ENCODE measurements around the gene APLF. TPM values are rescaled to one million over a fixed set of nuclear protein-coding genes. Genes with fewer than 3 reads are reported as not detected.

APLF gene
- total RNA-seq, 4 donors from 2014 or later = 2.9 to 28.5 (median 8.1) TPM

DNA sequence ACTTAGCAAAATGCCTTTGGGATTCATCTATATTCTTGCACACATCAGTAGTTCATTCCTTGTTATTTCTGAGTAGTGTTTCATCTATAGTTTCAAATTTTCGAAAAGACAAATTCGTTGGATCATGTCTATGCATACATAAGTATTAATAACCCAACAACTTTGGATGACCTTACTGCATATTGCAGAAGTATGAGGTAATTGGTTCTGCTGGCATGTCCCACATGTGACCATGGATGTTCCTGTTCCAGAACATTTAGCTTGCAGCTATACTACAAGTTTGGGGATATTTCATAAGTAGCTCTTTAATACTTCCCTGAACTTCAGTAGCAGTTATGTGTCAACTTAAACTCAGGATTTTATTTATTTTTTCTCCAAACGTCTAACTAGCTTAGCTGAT lies 44.9 kb downstream of the APLF start:
- Histone ChIP-seq H3K9me3 (peaks cover 0 to 2% of the 10 kb centered on the region in 2 donors), H3K4me1 (no peaks in the 10 kb centered on the region), H3K36me3 (no peaks in the 10 kb centered on the region), H3K4me3 (no peak overlapping the region), H3K27me3 (no peaks in the 10 kb centered on the region), H3K27ac (no peak overlapping the region)
- intact Hi-C loops (cut with DNase I; ENCODE audit: low total_unique reads) = no loop called here
- WGBS, 2 donors (ENCODE audit: low coverage in 1 of 2) = 58 to 72% methylated on average over 3 of the region's 3 CpGs
- no peak for TF ChIP-seq POLR2AphosphoS5 (IDR thresholded peaks at IDR 0.05)
- TF ChIP-seq EP300 (IDR thresholded peaks at IDR 0.05; ENCODE audit: low read depth) = no peak
- no peak for TF ChIP-seq POLR2A (IDR thresholded peaks at IDR 0.05)
- TF ChIP-seq, protein P1, sequence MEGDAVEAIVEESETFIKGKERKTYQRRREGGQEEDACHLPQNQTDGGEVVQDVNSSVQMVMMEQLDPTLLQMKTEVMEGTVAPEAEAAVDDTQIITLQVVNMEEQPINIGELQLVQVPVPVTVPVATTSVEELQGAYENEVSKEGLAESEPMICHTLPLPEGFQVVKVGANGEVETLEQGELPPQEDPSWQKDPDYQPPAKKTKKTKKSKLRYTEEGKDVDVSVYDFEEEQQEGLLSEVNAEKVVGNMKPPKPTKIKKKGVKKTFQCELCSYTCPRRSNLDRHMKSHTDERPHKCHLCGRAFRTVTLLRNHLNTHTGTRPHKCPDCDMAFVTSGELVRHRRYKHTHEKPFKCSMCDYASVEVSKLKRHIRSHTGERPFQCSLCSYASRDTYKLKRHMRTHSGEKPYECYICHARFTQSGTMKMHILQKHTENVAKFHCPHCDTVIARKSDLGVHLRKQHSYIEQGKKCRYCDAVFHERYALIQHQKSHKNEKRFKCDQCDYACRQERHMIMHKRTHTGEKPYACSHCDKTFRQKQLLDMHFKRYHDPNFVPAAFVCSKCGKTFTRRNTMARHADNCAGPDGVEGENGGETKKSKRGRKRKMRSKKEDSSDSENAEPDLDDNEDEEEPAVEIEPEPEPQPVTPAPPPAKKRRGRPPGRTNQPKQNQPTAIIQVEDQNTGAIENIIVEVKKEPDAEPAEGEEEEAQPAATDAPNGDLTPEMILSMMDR (IDR thresholded peaks at IDR 0.05) = no peak
- in situ Hi-C loops (cut with MboI; ENCODE audit: low pct_ligation_motif_present in 1 of 4, low pct_unique_long_range_greater_than_20kb in 1 of 4, low sequenced_read_pairs in 3 of 4) = no loop called here
- DNase-seq = no peak

DNA sequence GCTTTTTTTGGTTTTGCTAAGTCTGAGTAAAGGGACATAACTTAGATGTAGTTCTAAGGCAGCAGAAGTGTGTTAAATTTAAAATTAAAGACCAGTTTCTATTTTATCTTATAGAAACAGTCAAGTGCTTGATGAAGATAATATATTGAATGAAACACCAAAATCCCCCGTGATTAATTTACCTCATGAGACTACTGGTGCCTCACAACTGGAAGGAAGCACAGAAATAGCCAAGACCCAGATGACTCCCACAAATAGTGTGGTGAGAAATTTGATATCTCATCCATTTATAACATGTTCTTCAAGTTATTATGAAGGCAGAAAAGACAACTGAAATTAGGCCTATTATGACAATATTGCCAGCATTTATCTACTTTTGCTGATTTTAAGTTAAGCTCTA lies 45.6 kb downstream of the APLF start:
- in situ Hi-C loops (cut with MboI; ENCODE audit: low pct_ligation_motif_present in 1 of 4, low pct_unique_long_range_greater_than_20kb in 1 of 4, low sequenced_read_pairs in 3 of 4) (no loop called here), intact Hi-C loops (cut with DNase I; ENCODE audit: low total_unique reads) (no loop called here)
- peaks cover 0 to 2% of the 10 kb centered on the region in 2 donors for H3K9me3 ChIP-seq
- 66 to 75% methylated on average over 1 of the region's 1 CpG for WGBS, 2 donors (ENCODE audit: low coverage in 1 of 2)
- H3K4me1 ChIP-seq = no peaks in the 10 kb centered on the region
- no peak overlapping the region for H3K27ac ChIP-seq
- no peaks in the 10 kb centered on the region for H3K36me3 ChIP-seq
- no peak for DNase-seq
- no peaks in the 10 kb centered on the region for H3K27me3 ChIP-seq
- TF ChIP-seq POLR2A (IDR thresholded peaks at IDR 0.05) = no peak
- no peak for TF ChIP-seq EP300 (IDR thresholded peaks at IDR 0.05; ENCODE audit: low read depth)
- no peak for TF ChIP-seq POLR2AphosphoS5 (IDR thresholded peaks at IDR 0.05)
- TF ChIP-seq, protein P1 (IDR thresholded peaks at IDR 0.05) = no peak
- H3K4me3 ChIP-seq = no peak overlapping the region

DNA sequence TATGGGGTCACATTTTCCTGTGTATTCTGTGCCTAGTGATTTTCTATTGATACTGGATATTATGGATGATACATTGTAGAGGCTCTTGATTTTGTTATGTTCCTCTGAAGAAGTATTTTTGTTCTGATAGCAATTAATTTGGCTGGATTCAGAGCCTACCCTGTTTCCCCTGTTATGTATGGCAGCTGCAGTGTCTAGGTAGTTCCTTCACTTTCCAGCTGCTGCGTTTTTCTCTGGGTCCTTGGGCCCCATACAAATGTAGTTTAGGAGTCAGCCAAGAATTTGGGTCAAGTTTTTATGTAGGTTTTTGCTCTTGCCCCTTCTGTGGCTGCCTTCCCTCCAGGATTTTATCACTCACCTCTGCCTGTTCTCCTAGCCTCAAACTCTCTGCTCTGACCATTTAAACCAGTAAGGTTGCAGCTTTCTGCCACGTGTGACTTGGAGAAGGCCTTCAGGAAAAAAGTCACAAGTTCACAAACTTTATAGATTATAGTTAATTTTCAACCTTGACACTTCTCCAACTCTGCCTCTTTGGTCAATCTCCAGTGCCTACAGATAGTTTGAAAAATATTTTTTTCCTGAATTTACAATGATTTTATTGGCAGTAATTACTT lies 47.0 kb downstream of the APLF start:
- TF ChIP-seq, protein P1 (IDR thresholded peaks at IDR 0.05) = no peak
- no peak for TF ChIP-seq EP300 (IDR thresholded peaks at IDR 0.05; ENCODE audit: low read depth)
- TF ChIP-seq POLR2A (IDR thresholded peaks at IDR 0.05) = no peak
- DNase-seq = no peak
- intact Hi-C loops (cut with DNase I; ENCODE audit: low total_unique reads) = no loop called here
- WGBS, 2 donors (ENCODE audit: low coverage in 1 of 2) = 45 to 50% methylated on average over 1 to 2 of the region's 2 CpGs
- no peak overlapping the region for H3K4me3 ChIP-seq
- H3K4me1 ChIP-seq = no peaks in the 10 kb centered on the region
- no peak overlapping the region for H3K27ac ChIP-seq
- H3K36me3 ChIP-seq = no peaks in the 10 kb centered on the region
- in situ Hi-C loops (cut with MboI; ENCODE audit: low pct_ligation_motif_present in 1 of 4, low pct_unique_long_range_greater_than_20kb in 1 of 4, low sequenced_read_pairs in 3 of 4) = no loop called here
- H3K27me3 ChIP-seq = no peaks in the 10 kb centered on the region
- peaks cover 0 to 2% of the 10 kb centered on the region in 2 donors for H3K9me3 ChIP-seq

DNA sequence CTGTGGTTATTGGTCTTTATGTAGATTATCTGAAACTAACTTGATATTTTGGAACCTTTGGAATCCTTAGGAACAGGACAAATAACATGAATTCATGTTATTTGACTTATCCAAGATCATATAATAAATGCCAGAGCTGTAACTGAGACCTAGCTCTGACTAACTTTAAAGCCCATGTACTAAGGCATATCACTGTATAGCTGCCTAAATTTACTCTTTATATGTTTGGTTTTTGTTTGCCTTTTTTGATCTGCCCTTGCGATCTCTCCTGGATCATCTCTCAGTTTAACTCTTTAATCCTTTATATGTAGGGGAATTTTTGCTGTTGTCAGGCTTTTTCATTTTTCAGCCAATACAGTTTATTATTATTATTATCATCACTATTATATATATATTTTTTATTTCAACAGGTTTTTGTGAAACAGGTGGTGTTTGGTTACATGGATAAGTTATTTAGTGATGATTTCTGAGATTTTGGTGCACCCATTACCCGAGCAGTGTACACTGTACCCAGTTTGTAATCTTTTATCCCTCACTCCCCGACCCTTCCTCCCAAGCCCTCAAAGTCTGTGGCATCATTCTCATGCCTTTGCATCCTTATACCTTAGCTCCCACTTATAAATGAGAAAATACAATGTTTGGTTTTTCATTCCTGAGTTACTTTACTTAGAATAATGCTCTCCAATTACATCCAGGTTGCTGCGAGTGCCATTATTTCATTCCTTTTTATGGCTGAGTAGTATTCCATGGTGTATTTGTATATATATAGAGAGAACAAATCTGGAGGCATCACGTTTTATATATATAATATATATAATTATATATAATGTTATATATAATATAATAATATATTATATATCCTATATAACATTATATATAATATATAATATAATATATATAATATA lies 48.9 kb downstream of the APLF start:
- no peaks in the 10 kb centered on the region for H3K27me3 ChIP-seq
- in situ Hi-C loops (cut with MboI; ENCODE audit: low pct_ligation_motif_present in 1 of 4, low pct_unique_long_range_greater_than_20kb in 1 of 4, low sequenced_read_pairs in 3 of 4) (no loop called here), intact Hi-C loops (cut with DNase I; ENCODE audit: low total_unique reads) (no loop called here)
- no peak overlapping the region for H3K4me3 ChIP-seq
- H3K9me3 ChIP-seq = peaks cover 0 to 2% of the 10 kb centered on the region in 2 donors
- no peaks in the 10 kb centered on the region for H3K4me1 ChIP-seq
- 86 to 88% methylated on average over 5 of the region's 5 CpGs for WGBS, 2 donors (ENCODE audit: low coverage in 1 of 2)
- no peak overlapping the region for H3K27ac ChIP-seq
- H3K36me3 ChIP-seq = no peaks in the 10 kb centered on the region
- no peak for DNase-seq
- no peak for TF ChIP-seq EP300 (IDR thresholded peaks at IDR 0.05; ENCODE audit: low read depth)
- TF ChIP-seq POLR2AphosphoS5 (IDR thresholded peaks at IDR 0.05) = no peak
- TF ChIP-seq, protein P1 (IDR thresholded peaks at IDR 0.05) = no peak
- no peak for TF ChIP-seq POLR2A (IDR thresholded peaks at IDR 0.05)
